WTC11 (cell line): ENCODE measurements around the gene B3GNT4. TPM values are rescaled to one million over a fixed set of nuclear protein-coding genes. Genes with fewer than 3 reads are reported as not detected.

Experiments
- ATAC-seq: fragments of 200-7000 bp; cut with Tn5 transposase; 2 replicates; pipeline ENCODE4 v1.10.0; 2021; ENCODE audit warnings: mild to moderate bottlenecking, moderate library complexity
- CTCF ChIA-PET: fragments of 300-600 bp; sonication (Branson Sonifier 250); formaldehyde crosslinking; loops from one replicate; lab custom pipeline; 2021; ENCODE audit warnings: antibody characterized with exemption; lab: Charles Lee
- POLR2A ChIA-PET: fragments of 350-600 bp; sonication (Branson Sonifier 250); formaldehyde crosslinking; loops from one replicate; lab custom pipeline; 2021; ENCODE audit warnings: antibody characterized with exemption; lab: Charles Lee
- DNase-seq: peaks from one replicate; pipeline ENCODE4 v3.0.0; 2021; ENCODE audit warnings: low spot score
- H3K27ac Mint-ChIP-seq: 2 replicates; pipeline ENCODE4 v1.8.0; 2021; ENCODE audit warnings: mixed read lengths
- H3K27me3 Mint-ChIP-seq: 2 replicates; pipeline ENCODE4 v1.8.0; 2021; ENCODE audit warnings: low read depth, mild to moderate bottlenecking, moderate library complexity, mixed read lengths
- H3K36me3 Mint-ChIP-seq: 2 replicates; pipeline ENCODE4 v1.8.0; 2021; ENCODE audit warnings: mixed read lengths
- H3K4me1 Mint-ChIP-seq: 2 replicates; pipeline ENCODE4 v1.8.0; 2022; ENCODE audit warnings: mixed read lengths
- H3K4me3 Mint-ChIP-seq: 2 replicates; pipeline ENCODE4 v1.8.0; 2021; ENCODE audit warnings: mild to moderate bottlenecking, moderate library complexity, mixed read lengths
- H3K9me3 Mint-ChIP-seq: 2 replicates; pipeline ENCODE4 v1.8.0; 2021; ENCODE audit warnings: mixed read lengths
- ATF6 ChIP-seq: sonication (generic); formaldehyde crosslinking; IDR thresholded peaks from 2 replicates; pipeline ENCODE4 v1.8.1; 2023; ENCODE audit warnings: mild to moderate bottlenecking, missing genetic modification reagents
- FOXJ3 ChIP-seq: sonication (generic); formaldehyde crosslinking; IDR thresholded peaks from 2 replicates; pipeline ENCODE4 v1.9.0; 2021; ENCODE audit warnings: missing genetic modification reagents, mild to moderate bottlenecking, borderline replicate concordance
- GRHL2 ChIP-seq: fragments of 250-450 bp; sonication (Bioruptor Pico); IDR thresholded peaks from 2 replicates; pipeline ENCODE4 v1.8.0; 2022; ENCODE audit warnings: mild to moderate bottlenecking, moderate library complexity; ENCODE audit not compliant: insufficient replicate concordance, severe bottlenecking
- HMGA2 ChIP-seq: fragments of 250-450 bp; sonication (Bioruptor Pico); IDR thresholded peaks from 2 replicates; pipeline ENCODE4 v1.4.0; 2021; ENCODE audit warnings: mild to moderate bottlenecking, moderate library complexity
- JAZF1 ChIP-seq: fragments of 250-450 bp; sonication (Bioruptor Pico); IDR thresholded peaks from 2 replicates; pipeline ENCODE4 v1.9.0; 2021; ENCODE audit warnings: moderate library complexity, mild to moderate bottlenecking, inconsistent platforms
- KAT7 ChIP-seq: sonication (generic); formaldehyde crosslinking; IDR thresholded peaks from 2 replicates; pipeline ENCODE4 v1.8.1; 2023; ENCODE audit warnings: missing genetic modification reagents, mild to moderate bottlenecking, borderline replicate concordance
- NFATC4 ChIP-seq: fragments of 250-450 bp; sonication (Bioruptor Pico); IDR thresholded peaks from 2 replicates; pipeline ENCODE4 v1.9.0; 2021; ENCODE audit warnings: mild to moderate bottlenecking
- NFE2L1 ChIP-seq: sonication (generic); formaldehyde crosslinking; IDR thresholded peaks from 2 replicates; pipeline ENCODE4 v1.8.1; 2023; ENCODE audit warnings: missing genetic modification reagents
- PREB ChIP-seq: sonication (generic); formaldehyde crosslinking; IDR thresholded peaks from 2 replicates; pipeline ENCODE4 v1.8.1; 2022; ENCODE audit warnings: mild to moderate bottlenecking, missing genetic modification reagents, moderate library complexity, borderline replicate concordance
- RORB ChIP-seq: fragments of 250-450 bp; sonication (Bioruptor Pico); IDR thresholded peaks from 2 replicates; pipeline ENCODE4 v1.9.0; 2021; ENCODE audit warnings: mild to moderate bottlenecking
- STAT6 ChIP-seq: sonication (generic); formaldehyde crosslinking; conservative IDR thresholded peaks from 2 replicates; pipeline ENCODE4 v1.8.1; 2023; ENCODE audit warnings: mild to moderate bottlenecking, low read depth, missing genetic modification reagents, moderate library complexity
- TCF7 ChIP-seq: sonication (generic); formaldehyde crosslinking; IDR thresholded peaks from 2 replicates; pipeline ENCODE4 v1.8.0; 2022; ENCODE audit warnings: mild to moderate bottlenecking, low read depth, missing genetic modification reagents, moderate library complexity
- USF1 ChIP-seq: sonication (generic); formaldehyde crosslinking; IDR thresholded peaks from 2 replicates; pipeline ENCODE4 v1.8.0; 2022; ENCODE audit warnings: mild to moderate bottlenecking, missing genetic modification reagents
- ZBTB21 ChIP-seq: sonication (generic); formaldehyde crosslinking; IDR thresholded peaks from 2 replicates; pipeline ENCODE4 v1.8.1; 2023; ENCODE audit warnings: mild to moderate bottlenecking, missing genetic modification reagents, borderline replicate concordance
- ZNF138 ChIP-seq: sonication (generic); formaldehyde crosslinking; conservative IDR thresholded peaks from 2 replicates; pipeline ENCODE4 v1.8.1; 2022; ENCODE audit warnings: mild to moderate bottlenecking, moderate library complexity, missing genetic modification reagents
- ZNF281 ChIP-seq: sonication (generic); formaldehyde crosslinking; IDR thresholded peaks from 2 replicates; pipeline ENCODE4 v1.8.0; 2023; ENCODE audit warnings: mild to moderate bottlenecking, missing genetic modification reagents
- ZNF317 ChIP-seq: sonication (generic); formaldehyde crosslinking; IDR thresholded peaks from 2 replicates; pipeline ENCODE4 v1.8.1; 2023; ENCODE audit warnings: low read depth, mild to moderate bottlenecking, moderate library complexity, missing genetic modification reagents, borderline replicate concordance
- total RNA-seq: library from RNA; stranded (reverse); gene quantifications from 3 replicates; pipeline ENCODE4 v1.2.3, GENCODE V29; 2021

The B3GNT4 gene
- total RNA-seq, 1 experiment from 2014 or later = 2.0 TPM

- H3K9me3 Mint-ChIP-seq = peaks cover 15% of the 10 kb centered on the region
- peaks cover 8% of the 10 kb centered on the region; the same call in 1 of the 2 replicates for H3K4me1 Mint-ChIP-seq
- ChIA-PET CTCF (no interaction called here), POLR2A (no interaction called here)
- DNase-seq (no peak), ATAC-seq (no peak)
- TF ChIP-seq ZNF317 (CRISPR knock-in tag) (peak; percentile 83), ATF6 (no peak)
- no peak overlapping the region for H3K27ac Mint-ChIP-seq
- H3K27me3 Mint-ChIP-seq = no peaks in the 10 kb centered on the region; the same call in 1 of the 2 replicates
- H3K4me3 Mint-ChIP-seq = no peak overlapping the region
- peaks cover 4% of the 10 kb centered on the region; the same call in 1 of the 2 replicates for H3K36me3 Mint-ChIP-seq
Observed at GRCh38 chr12:122195405-122195804, 8.1 kb upstream of the B3GNT4 start.

GRCh38 chr12:122197612-122197966 is 5.9 kb upstream of the B3GNT4 start:
- Mint-ChIP-seq H3K4me3 (no peak overlapping the region), H3K36me3 (peaks cover 4% of the 10 kb centered on the region; the same call in 1 of the 2 replicates), H3K27ac (peak overlapping the region; percentile 36; the same call in 1 of the 2 replicates), H3K9me3 (peaks cover 15% of the 10 kb centered on the region), H3K27me3 (peaks cover 15% of the 10 kb centered on the region), H3K4me1 (peaks cover 8% of the 10 kb centered on the region; the same call in 1 of the 2 replicates)
- ChIA-PET CTCF (no interaction called here), POLR2A (no interaction called here)
- no peak for TF ChIP-seq NFATC4 (CRISPR knock-in tag)
- no peak for TF ChIP-seq JAZF1
- TF ChIP-seq ZBTB21 (CRISPR knock-in tag) = no peak
- no peak for TF ChIP-seq PREB (CRISPR knock-in tag)
- no peak for TF ChIP-seq TCF7 (CRISPR knock-in tag)
- TF ChIP-seq NFE2L1 (CRISPR knock-in tag) = no peak
- no peak for TF ChIP-seq STAT6 (CRISPR knock-in tag)
- TF ChIP-seq ZNF317 (CRISPR knock-in tag) = no peak
- no peak for TF ChIP-seq ZNF138 (CRISPR knock-in tag)
- DNase-seq (no peak), ATAC-seq (no peak)

- ATAC-seq (no peak), DNase-seq (no peak)
- ChIA-PET POLR2A (no interaction called here), CTCF (interaction anchor here (1.5 kb wide), 1 partner anchor 62 kb away, joined by 4 read pairs; no protein-coding TSS in a partner anchor)
- peaks cover 11% of the 10 kb centered on the region for H3K4me1 Mint-ChIP-seq
- peaks cover 12% of the 10 kb centered on the region for H3K9me3 Mint-ChIP-seq
- no peak overlapping the region for H3K4me3 Mint-ChIP-seq
- peaks cover 4% of the 10 kb centered on the region; the same call in 1 of the 2 replicates for H3K36me3 Mint-ChIP-seq
- no peak overlapping the region; the same call in 1 of the 2 replicates for H3K27ac Mint-ChIP-seq
- H3K27me3 Mint-ChIP-seq = peaks cover 28% of the 10 kb centered on the region
- TF ChIP-seq HMGA2 (no peak), RORB (CRISPR knock-in tag) (no peak), GRHL2 (CRISPR knock-in tag) (no peak), KAT7 (CRISPR knock-in tag) (no peak), ZNF281 (CRISPR knock-in tag) (no peak), USF1 (CRISPR knock-in tag) (no peak), JAZF1 (no peak), STAT6 (CRISPR knock-in tag) (no peak), FOXJ3 (CRISPR knock-in tag) (no peak)
Observed at GRCh38 chr12:122199484-122200355, 3.8 kb upstream of the B3GNT4 start.
